ENCODE results near the gene WWC2. TPM values are rescaled to one million over a fixed set of nuclear protein-coding genes. Genes with fewer than 3 reads are reported as not detected.

Gene WWC2
- total RNA-seq, 4 donors from 2014 or later = 33.7 to 48.3 (median 42.9) TPM

DNA sequence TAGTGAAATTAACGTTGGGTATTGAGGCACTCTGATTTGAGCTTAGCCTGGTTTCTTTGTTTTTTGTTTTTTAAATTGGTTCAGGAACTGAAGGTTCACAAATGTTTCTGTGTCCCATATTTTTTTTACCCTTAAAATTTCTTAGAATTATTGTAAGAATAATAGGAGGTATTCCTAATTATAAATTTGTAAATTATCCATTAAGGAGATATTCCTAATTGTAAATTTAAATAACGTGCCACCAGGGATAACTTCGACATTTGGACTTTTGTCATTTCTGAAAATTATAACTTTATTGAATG lies 1.2 kb downstream of the WWC2 start:
- TF ChIP-seq CTCF (IDR thresholded peaks at IDR 0.05) = no peak
- ATAC-seq (ENCODE audit: low FRiP score) = no peak
- DNase-seq (ENCODE audit: low spot score) = no peak

DNA sequence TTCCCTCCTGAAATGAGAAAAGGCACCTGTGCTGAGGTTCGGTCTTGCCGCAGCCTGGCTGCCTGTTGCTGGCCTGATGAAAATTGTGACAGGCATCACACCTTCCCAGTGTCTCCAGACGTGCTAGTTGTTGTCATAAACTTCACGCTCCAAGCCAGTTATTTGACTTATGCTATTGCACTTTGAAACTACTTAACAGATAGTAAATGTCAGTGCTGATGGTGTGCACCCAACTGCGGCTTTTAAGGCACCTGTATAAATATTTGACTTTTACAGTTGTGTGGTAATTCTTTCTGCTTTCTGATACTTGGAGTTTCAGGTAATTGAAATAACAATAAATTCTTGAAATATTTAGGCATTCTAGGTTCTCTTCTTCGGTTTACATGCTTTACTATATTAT lies 1.8 kb downstream of the WWC2 start:
- DNase-seq (ENCODE audit: low spot score) (no peak), ATAC-seq (ENCODE audit: low FRiP score) (no peak)
- TF ChIP-seq CTCF (IDR thresholded peaks at IDR 0.05) = no peak

GRCh38 chr4:183101956-183102480 lies 3.0 kb downstream of the WWC2 start:
- DNase-seq (ENCODE audit: low spot score) (no peak), ATAC-seq (ENCODE audit: low FRiP score) (no peak)
- no peak for TF ChIP-seq CTCF (IDR thresholded peaks at IDR 0.05)

DNA sequence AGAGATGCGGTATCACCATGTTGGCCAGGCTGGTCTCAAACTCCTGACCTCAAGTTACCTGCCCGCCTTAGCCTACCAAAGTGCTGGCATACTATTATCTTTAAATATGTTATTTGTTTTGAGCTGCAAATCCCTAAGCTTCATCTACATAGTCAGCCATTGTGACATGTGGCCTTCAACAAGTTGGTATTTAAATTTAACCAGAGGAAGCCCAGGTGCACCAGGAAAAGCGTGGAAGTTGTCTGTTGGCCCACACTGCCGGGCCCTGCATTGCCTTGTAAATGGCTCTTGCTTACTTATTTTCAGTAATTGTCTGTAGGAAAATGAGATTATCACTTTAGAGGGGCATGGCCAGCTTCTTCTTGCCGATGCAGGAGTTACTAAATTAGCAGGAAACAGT lies 6.0 kb downstream of the WWC2 start:
- no peak for TF ChIP-seq CTCF (IDR thresholded peaks at IDR 0.05)
- DNase-seq (ENCODE audit: low spot score) = no peak
- ATAC-seq (ENCODE audit: low FRiP score) = no peak

GRCh38 chr4:183106839-183107238 lies 7.8 kb downstream of the WWC2 start:
- DNase-seq (ENCODE audit: low spot score) = no peak
- ATAC-seq (ENCODE audit: low FRiP score) = no peak
- TF ChIP-seq CTCF (IDR thresholded peaks at IDR 0.05) = no peak

GRCh38 chr4:183107891-183108459 lies 8.9 kb downstream of the WWC2 start:
- ATAC-seq (ENCODE audit: low FRiP score) = no peak
- no peak for TF ChIP-seq CTCF (IDR thresholded peaks at IDR 0.05)

GRCh38 chr4:183110244-183110643 lies 11.2 kb downstream of the WWC2 start:
- ATAC-seq (ENCODE audit: low FRiP score) = no peak
- TF ChIP-seq CTCF (IDR thresholded peaks at IDR 0.05) = no peak
- DNase-seq (ENCODE audit: low spot score) = no peak

More at GRCh38 chr4:183107891-183108459, 8.9 kb downstream of the WWC2 start:
- no peak for DNase-seq (ENCODE audit: low spot score)
